H9 (cell line): ENCODE results near the gene STX10. TPM values are rescaled to one million over a fixed set of nuclear protein-coding genes. Genes with fewer than 3 reads are reported as not detected.

ENCODE experiments used
- DNase-seq: peaks from one replicate; pipeline ENCODE4 v3.0.0-alpha.2; 2017
- H2AFZ ChIP-seq: one replicate; pipeline ENCODE4 v1.6.1; 2013; ENCODE audit warnings: mild to moderate bottlenecking, low read length, control low read depth, moderate library complexity
- H2AK5ac ChIP-seq: 2 replicates; pipeline ENCODE4 v1.6.1; 2013; ENCODE audit warnings: low read length, control low read depth, mixed read lengths; ENCODE audit not compliant: insufficient read length
- H2BK120ac ChIP-seq: one replicate; pipeline ENCODE4 v1.6.1; 2013; ENCODE audit warnings: low read depth, mild to moderate bottlenecking, low read length, control low read depth, inconsistent platforms; ENCODE audit not compliant: poor library complexity, severe bottlenecking
- H2BK12ac ChIP-seq: 2 replicates; pipeline ENCODE4 v1.6.1; 2013; ENCODE audit warnings: low read length, control low read depth, mixed read lengths, low read depth; ENCODE audit not compliant: insufficient read length
- H2BK15ac ChIP-seq: 2 replicates; pipeline ENCODE4 v1.6.1; 2013; ENCODE audit warnings: low read depth, low read length, control low read depth
- H2BK20ac ChIP-seq: one replicate; pipeline ENCODE4 v1.6.1; 2013; ENCODE audit warnings: low read depth, mild to moderate bottlenecking, low read length, control low read depth, inconsistent platforms; ENCODE audit not compliant: poor library complexity, severe bottlenecking
- H2BK5ac ChIP-seq: 2 replicates; pipeline ENCODE4 v1.6.1; 2013; ENCODE audit warnings: low read length, control low read depth, mixed read lengths; ENCODE audit not compliant: insufficient read length
- H3K14ac ChIP-seq: 2 replicates; pipeline ENCODE4 v1.6.1; 2013; ENCODE audit warnings: low read length, control low read depth; ENCODE audit not compliant: insufficient read depth
- H3K18ac ChIP-seq: 2 replicates; pipeline ENCODE4 v1.6.1; 2013; ENCODE audit warnings: low read depth, mild to moderate bottlenecking, mixed read lengths, low read length, control low read depth; ENCODE audit not compliant: insufficient read length
- H3K23ac ChIP-seq: 2 replicates; pipeline ENCODE4 v1.6.1; 2013; ENCODE audit warnings: low read length, control low read depth, mixed read lengths, low read depth; ENCODE audit not compliant: insufficient read length
- H3K23me2 ChIP-seq: 2 replicates; pipeline ENCODE4 v1.6.1; 2013; ENCODE audit warnings: low read depth, mild to moderate bottlenecking, mixed read lengths, low read length, control low read depth; ENCODE audit not compliant: insufficient read length, poor library complexity, severe bottlenecking
- H3K27ac ChIP-seq: 2 replicates; pipeline ENCODE4 v1.5.1; 2013; ENCODE audit warnings: low read length, control low read depth, mixed read lengths, low read depth; ENCODE audit not compliant: insufficient read length
- H3K27me3 ChIP-seq: 2 replicates; pipeline ENCODE4 v1.6.1; 2013; ENCODE audit warnings: low read length, control low read depth, inconsistent platforms; ENCODE audit not compliant: insufficient read depth
- H3K4ac ChIP-seq: 2 replicates; pipeline ENCODE4 v1.6.1; 2013; ENCODE audit warnings: low read depth, mild to moderate bottlenecking, control low read depth, inconsistent platforms, low read length, moderate library complexity
- H3K4me1 ChIP-seq: 2 replicates; pipeline ENCODE4 v1.6.1; 2013; ENCODE audit warnings: low read length, control low read depth, inconsistent platforms; ENCODE audit not compliant: insufficient read depth
- H3K4me2 ChIP-seq: 2 replicates; pipeline ENCODE4 v1.6.1; 2013; ENCODE audit warnings: low read length, control low read depth, mixed read lengths; ENCODE audit not compliant: insufficient read length, insufficient read depth
- H3K56ac ChIP-seq: 2 replicates; pipeline ENCODE4 v1.6.1; 2013; ENCODE audit warnings: low read depth, mild to moderate bottlenecking, mixed read lengths, low read length, control low read depth; ENCODE audit not compliant: insufficient read length
- H3K79me1 ChIP-seq: 2 replicates; pipeline ENCODE4 v1.6.1; 2013; ENCODE audit warnings: low read depth, mild to moderate bottlenecking, moderate library complexity, low read length, control low read depth, inconsistent platforms; ENCODE audit not compliant: insufficient read depth, poor library complexity, severe bottlenecking
- H3K79me2 ChIP-seq: 2 replicates; pipeline ENCODE4 v1.6.1; 2013; ENCODE audit warnings: low read length, control low read depth, inconsistent platforms; ENCODE audit not compliant: insufficient read depth
- H3K9ac ChIP-seq: 2 replicates; pipeline ENCODE4 v1.6.1; 2013; ENCODE audit warnings: low read length, control low read depth, mixed read lengths; ENCODE audit not compliant: insufficient read length; ENCODE audit errors: extremely low read depth
- H3K9me3 ChIP-seq: one replicate; pipeline ENCODE4 v1.6.1; 2013; ENCODE audit warnings: low read depth, low read length, inconsistent platforms; ENCODE audit not compliant: control insufficient read depth
- H3T11ph ChIP-seq: one replicate; pipeline ENCODE4 v1.6.1; 2013; ENCODE audit warnings: mild to moderate bottlenecking, low read length, control low read depth, inconsistent platforms
- H4K20me1 ChIP-seq: one replicate; pipeline ENCODE4 v1.6.1; 2013; ENCODE audit not compliant: control insufficient read depth, insufficient read length, insufficient read depth
- H4K5ac ChIP-seq: 2 replicates; pipeline ENCODE4 v1.6.1; 2013; ENCODE audit warnings: low read depth, mild to moderate bottlenecking, mixed read lengths, low read length, control low read depth; ENCODE audit not compliant: insufficient read length
- H4K8ac ChIP-seq: replicated peaks from 2 replicates; pipeline ENCODE4 v1.6.1; 2013; ENCODE audit warnings: low read length, control low read depth, mixed read lengths, low read depth; ENCODE audit not compliant: insufficient read length
- H4K91ac ChIP-seq: 2 replicates; pipeline ENCODE4 v1.6.1; 2013; ENCODE audit warnings: low read depth, mild to moderate bottlenecking, moderate library complexity, mixed read lengths, low read length, control low read depth; ENCODE audit not compliant: insufficient read length
- H3K27ac Mint-ChIP-seq, 3 experiments: 2 replicates in 2 of 3; 3 replicates in 1 of 3; pipeline ENCODE4 v1.8.0; 2020 to 2021; ENCODE audit warnings: mixed read lengths in 3 of 3, mild to moderate bottlenecking in 1 of 3, moderate library complexity in 1 of 3
- H3K27me3 Mint-ChIP-seq: 2 replicates; pipeline ENCODE4 v1.8.0; 2021; ENCODE audit warnings: low read depth, mild to moderate bottlenecking, moderate library complexity, mixed read lengths
- H3K36me3 Mint-ChIP-seq, 3 experiments: 2 replicates in 2 of 3; 3 replicates in 1 of 3; pipeline ENCODE4 v1.8.0; 2020 to 2021; ENCODE audit warnings: low read depth in 3 of 3, mixed read lengths in 3 of 3; ENCODE audit not compliant: insufficient read depth in 1 of 3
- H3K4me1 Mint-ChIP-seq, 2 experiments: 2 replicates each; pipeline ENCODE4 v1.8.0; 2020; ENCODE audit warnings: mixed read lengths in 2 of 2
- H3K4me3 Mint-ChIP-seq, 2 experiments: 2 replicates in 1 of 2; 3 replicates in 1 of 2; pipeline ENCODE4 v1.8.0; 2020 to 2021; ENCODE audit warnings: mild to moderate bottlenecking in 2 of 2, mixed read lengths in 2 of 2, moderate library complexity in 1 of 2
- H3K9me3 Mint-ChIP-seq, 2 experiments: 2 replicates in 1 of 2; 3 replicates in 1 of 2; pipeline ENCODE4 v1.8.0; 2020; ENCODE audit warnings: mild to moderate bottlenecking in 2 of 2, mixed read lengths in 2 of 2, moderate library complexity in 1 of 2
- CTCF ChIP-seq: fragments of 200-600 bp; sonication (generic); conservative IDR thresholded peaks from 3 replicates; pipeline ENCODE4 v1.8.0; 2021; ENCODE audit warnings: antibody characterized with exemption, mild to moderate bottlenecking
- WGBS: extraction: QIAGEN DNeasy Blood & Tissue Kit; methylation state at CpG from one replicate; pipeline ENCODE4 v1.1.7; 2013; ENCODE audit warnings: missing lambda C conversion rate, low lambda C conversion rate, mixed read lengths; ENCODE audit not compliant: insufficient read length; ENCODE audit errors: extremely low coverage; 5-methylcytosine and 5-hydroxymethylcytosine counted together
- total RNA-seq: library from RNA; stranded (reverse); gene quantifications from 2 replicates; pipeline ENCODE4 v1.2.1, GENCODE V29; 2021

The STX10 gene
- total RNA-seq, 1 experiment from 2014 or later = 39.4 TPM

- DNase-seq = no peak
- Histone ChIP-seq H2AK5ac (no peak overlapping the region), H3K27me3 (no peaks in the 10 kb centered on the region), H3K18ac (no peak overlapping the region), H2AFZ (no peak overlapping the region), H3T11ph (no peak overlapping the region), H3K79me1 (peaks cover 2% of the 10 kb centered on the region), H3K4me1 (peaks cover 11% of the 10 kb centered on the region; the same call in 1 of the 2 replicates), H3K23ac (no peak overlapping the region), H3K79me2 (peaks cover 63% of the 10 kb centered on the region), H2BK15ac (no peak overlapping the region), H4K20me1 (no peaks in the 10 kb centered on the region), H3K9me3 (no peaks in the 10 kb centered on the region), H3K23me2 (peaks cover 5% of the 10 kb centered on the region), H4K91ac (no peak overlapping the region), H4K5ac (no peak overlapping the region), H3K27ac (no peak overlapping the region), H2BK5ac (no peak overlapping the region), H3K4me2 (no peak overlapping the region), H3K14ac (no peak overlapping the region), H3K9ac (no peak overlapping the region), H4K8ac (no peak overlapping the region), H3K56ac (no peak overlapping the region), H2BK12ac (no peak overlapping the region), H3K4ac (no peak overlapping the region), H2BK120ac (no peak overlapping the region), H2BK20ac (no peak overlapping the region)
- H3K27ac Mint-ChIP-seq = peak overlapping the region in 1 of 3 experiments; percentile 3; a peak in 4 of 7 replicates
- peaks cover 45 to 48% of the 10 kb centered on the region in 2 experiments for H3K4me1 Mint-ChIP-seq
- H3K9me3 Mint-ChIP-seq = no peaks in the 10 kb centered on the region; a peak in 1 of 5 replicates
- peak overlapping the region in 1 of 2 experiments; percentile 49; a peak in 1 of 5 replicates for H3K4me3 Mint-ChIP-seq
- no CpG with 5 or more reads among the region's 18 CpGs for WGBS
- no peak for TF ChIP-seq CTCF
- peaks cover 5 to 48% (median 36%) of the 10 kb centered on the region in 3 experiments; a peak in 5 of 7 replicates for H3K36me3 Mint-ChIP-seq
- H3K27me3 Mint-ChIP-seq = no peaks in the 10 kb centered on the region
Measured at GRCh38 chr19:13121551-13122274, 28.5 kb downstream of the STX10 start.
